ENCODE data around the gene MYRFL.

The MYRFL gene

DNA sequence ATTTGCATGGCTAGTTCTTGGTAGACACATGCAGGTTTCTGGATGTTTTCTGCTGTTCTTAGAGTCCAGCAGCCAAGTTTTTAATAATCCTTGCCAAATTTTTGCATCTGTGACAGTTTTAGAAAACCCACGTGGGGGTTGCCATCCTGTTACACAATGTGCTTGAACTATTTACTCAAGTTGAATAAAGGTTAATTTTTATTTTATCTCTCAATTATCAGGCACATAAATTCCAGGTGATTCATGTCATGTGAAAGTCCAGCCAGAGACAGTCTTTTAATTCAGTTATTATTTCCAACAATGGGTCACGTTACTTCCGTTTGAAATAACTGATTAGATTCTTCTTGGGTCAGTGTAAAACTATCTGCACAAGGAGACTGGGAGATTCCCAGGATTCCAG, 15.7 kb downstream of the MYRFL start:
- Histone ChIP-seq H3K27ac (ENCODE audit: poor library complexity, severe bottlenecking) (no peak overlapping the region), H3K4me3 (ENCODE audit: severe bottlenecking) (no peak overlapping the region), H3K9me3 (ENCODE audit: severe bottlenecking) (no peaks in the 10 kb centered on the region), H3K27me3 (ENCODE audit: insufficient read depth, poor library complexity, severe bottlenecking) (no peaks in the 10 kb centered on the region), H3K4me1 (ENCODE audit: insufficient read depth, poor library complexity, severe bottlenecking) (no peaks in the 10 kb centered on the region), H3K36me3 (ENCODE audit: low read depth) (no peaks in the 10 kb centered on the region)
- TF ChIP-seq, protein P1, sequence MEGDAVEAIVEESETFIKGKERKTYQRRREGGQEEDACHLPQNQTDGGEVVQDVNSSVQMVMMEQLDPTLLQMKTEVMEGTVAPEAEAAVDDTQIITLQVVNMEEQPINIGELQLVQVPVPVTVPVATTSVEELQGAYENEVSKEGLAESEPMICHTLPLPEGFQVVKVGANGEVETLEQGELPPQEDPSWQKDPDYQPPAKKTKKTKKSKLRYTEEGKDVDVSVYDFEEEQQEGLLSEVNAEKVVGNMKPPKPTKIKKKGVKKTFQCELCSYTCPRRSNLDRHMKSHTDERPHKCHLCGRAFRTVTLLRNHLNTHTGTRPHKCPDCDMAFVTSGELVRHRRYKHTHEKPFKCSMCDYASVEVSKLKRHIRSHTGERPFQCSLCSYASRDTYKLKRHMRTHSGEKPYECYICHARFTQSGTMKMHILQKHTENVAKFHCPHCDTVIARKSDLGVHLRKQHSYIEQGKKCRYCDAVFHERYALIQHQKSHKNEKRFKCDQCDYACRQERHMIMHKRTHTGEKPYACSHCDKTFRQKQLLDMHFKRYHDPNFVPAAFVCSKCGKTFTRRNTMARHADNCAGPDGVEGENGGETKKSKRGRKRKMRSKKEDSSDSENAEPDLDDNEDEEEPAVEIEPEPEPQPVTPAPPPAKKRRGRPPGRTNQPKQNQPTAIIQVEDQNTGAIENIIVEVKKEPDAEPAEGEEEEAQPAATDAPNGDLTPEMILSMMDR (IDR thresholded peaks at IDR 0.05; ENCODE audit: poor library complexity, severe bottlenecking), result no peak
- ATAC-seq (ENCODE audit: low read depth) (no peak), DNase-seq (ENCODE audit: low spot score) (no peak)

- H3K4me3 ChIP-seq (ENCODE audit: severe bottlenecking), result no peak overlapping the region
- H3K27ac ChIP-seq (ENCODE audit: poor library complexity, severe bottlenecking), result no peak overlapping the region
- H3K36me3 ChIP-seq (ENCODE audit: low read depth), result no peaks in the 10 kb centered on the region
- TF ChIP-seq, protein P1 (IDR thresholded peaks at IDR 0.05; ENCODE audit: poor library complexity, severe bottlenecking), result no peak
- ATAC-seq (ENCODE audit: low read depth), result no peak
- H3K4me1 ChIP-seq (ENCODE audit: insufficient read depth, poor library complexity, severe bottlenecking), result no peaks in the 10 kb centered on the region
- DNase-seq (ENCODE audit: low spot score), result no peak
- no peaks in the 10 kb centered on the region for H3K27me3 ChIP-seq (ENCODE audit: insufficient read depth, poor library complexity, severe bottlenecking)
- H3K9me3 ChIP-seq (ENCODE audit: severe bottlenecking), result no peaks in the 10 kb centered on the region
Observed at GRCh38 chr12:69843608-69844007, 18.6 kb downstream of the MYRFL start.

DNA sequence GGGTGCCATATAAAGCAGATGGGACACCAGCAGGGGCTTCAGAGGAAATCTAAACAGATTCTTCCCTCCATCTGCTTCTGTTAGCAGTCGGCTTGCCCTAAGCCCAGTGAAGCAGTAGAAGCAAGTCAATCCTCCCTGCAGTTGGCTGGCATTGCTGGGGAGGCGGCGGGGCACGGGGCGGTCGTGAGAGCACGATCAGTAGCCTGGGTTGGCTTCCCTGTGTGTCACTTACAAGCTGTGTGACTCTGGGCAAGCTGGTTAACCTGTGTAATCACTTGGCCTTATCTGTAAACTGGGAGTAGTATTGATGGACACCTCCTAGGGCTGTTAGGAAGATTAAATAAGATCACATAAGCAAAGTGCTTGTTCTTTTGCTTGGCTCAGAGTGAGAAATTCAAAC, 19.4 kb downstream of the MYRFL start:
- Histone ChIP-seq H3K36me3 (ENCODE audit: low read depth) (no peaks in the 10 kb centered on the region), H3K4me3 (ENCODE audit: severe bottlenecking) (no peak overlapping the region), H3K4me1 (ENCODE audit: insufficient read depth, poor library complexity, severe bottlenecking) (no peaks in the 10 kb centered on the region), H3K9me3 (ENCODE audit: severe bottlenecking) (no peaks in the 10 kb centered on the region), H3K27me3 (ENCODE audit: insufficient read depth, poor library complexity, severe bottlenecking) (no peaks in the 10 kb centered on the region), H3K27ac (ENCODE audit: poor library complexity, severe bottlenecking) (no peak overlapping the region)
- ATAC-seq (ENCODE audit: low read depth) (no peak), DNase-seq (ENCODE audit: low spot score) (no peak)
- TF ChIP-seq, protein P1 (IDR thresholded peaks at IDR 0.05; ENCODE audit: poor library complexity, severe bottlenecking), result no peak

DNA sequence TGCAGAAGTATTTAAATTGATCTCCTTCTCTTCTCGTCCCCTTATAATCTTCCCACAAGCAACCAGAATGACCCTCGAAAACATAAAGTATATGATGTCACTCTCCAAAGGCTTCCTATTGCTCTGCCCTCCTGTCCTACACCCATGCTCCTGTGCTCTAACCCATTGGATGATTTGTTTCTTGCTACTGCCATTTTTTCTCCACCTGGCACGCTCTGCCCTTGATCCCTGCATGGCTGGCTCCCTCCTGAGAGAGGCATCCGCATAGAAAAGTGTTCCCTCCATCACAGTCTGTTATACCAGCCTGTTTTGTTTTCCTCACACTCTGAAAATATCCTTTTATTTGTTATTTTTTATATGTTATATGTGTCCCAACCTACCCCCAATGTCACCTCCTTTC, 19.8 kb downstream of the MYRFL start:
- H3K4me3 ChIP-seq (ENCODE audit: severe bottlenecking), result no peak overlapping the region
- no peaks in the 10 kb centered on the region for H3K4me1 ChIP-seq (ENCODE audit: insufficient read depth, poor library complexity, severe bottlenecking)
- H3K36me3 ChIP-seq (ENCODE audit: low read depth), result no peaks in the 10 kb centered on the region
- no peak for DNase-seq (ENCODE audit: low spot score)
- H3K27ac ChIP-seq (ENCODE audit: poor library complexity, severe bottlenecking), result no peak overlapping the region
- no peak for ATAC-seq (ENCODE audit: low read depth)
- TF ChIP-seq, protein P1 (IDR thresholded peaks at IDR 0.05; ENCODE audit: poor library complexity, severe bottlenecking), result no peak
- H3K27me3 ChIP-seq (ENCODE audit: insufficient read depth, poor library complexity, severe bottlenecking), result no peaks in the 10 kb centered on the region
- H3K9me3 ChIP-seq (ENCODE audit: severe bottlenecking), result no peaks in the 10 kb centered on the region

DNA sequence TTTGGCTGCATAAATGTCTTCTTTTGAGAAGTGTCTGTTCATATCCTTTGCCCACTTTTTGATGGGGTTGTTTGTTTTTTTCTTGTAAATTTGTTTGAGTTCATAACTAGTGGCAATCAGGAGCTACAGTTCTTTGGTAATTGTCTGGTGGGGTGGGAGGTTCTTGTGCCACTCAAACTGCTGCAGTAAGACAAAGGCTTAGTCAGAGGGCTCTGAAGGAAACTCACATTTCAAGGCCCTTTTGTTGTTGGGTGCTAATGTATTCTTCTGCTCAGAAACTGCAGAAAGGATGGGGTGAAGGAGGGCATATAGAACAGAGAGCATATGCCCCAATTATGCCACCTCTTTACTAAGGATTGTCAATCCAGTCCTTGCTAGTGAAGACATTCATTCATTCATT, 21.9 kb downstream of the MYRFL start:
- Histone ChIP-seq H3K4me1 (ENCODE audit: insufficient read depth, poor library complexity, severe bottlenecking) (no peaks in the 10 kb centered on the region), H3K4me3 (ENCODE audit: severe bottlenecking) (no peak overlapping the region), H3K36me3 (ENCODE audit: low read depth) (no peaks in the 10 kb centered on the region), H3K27me3 (ENCODE audit: insufficient read depth, poor library complexity, severe bottlenecking) (no peaks in the 10 kb centered on the region), H3K9me3 (ENCODE audit: severe bottlenecking) (no peaks in the 10 kb centered on the region), H3K27ac (ENCODE audit: poor library complexity, severe bottlenecking) (no peak overlapping the region)
- TF ChIP-seq, protein P1 (IDR thresholded peaks at IDR 0.05; ENCODE audit: poor library complexity, severe bottlenecking), result no peak
- ATAC-seq (ENCODE audit: low read depth) (no peak), DNase-seq (ENCODE audit: low spot score) (no peak)

All from RWPE2 (cell line).